ENCODE data around the gene BLOC1S1. TPM values are rescaled to one million over a fixed set of nuclear protein-coding genes. Genes with fewer than 3 reads are reported as not detected.

The BLOC1S1 gene
- total and polyA plus RNA-seq, 3 donors from 2014 or later, result 108 to 145 (median 110) TPM

DNA sequence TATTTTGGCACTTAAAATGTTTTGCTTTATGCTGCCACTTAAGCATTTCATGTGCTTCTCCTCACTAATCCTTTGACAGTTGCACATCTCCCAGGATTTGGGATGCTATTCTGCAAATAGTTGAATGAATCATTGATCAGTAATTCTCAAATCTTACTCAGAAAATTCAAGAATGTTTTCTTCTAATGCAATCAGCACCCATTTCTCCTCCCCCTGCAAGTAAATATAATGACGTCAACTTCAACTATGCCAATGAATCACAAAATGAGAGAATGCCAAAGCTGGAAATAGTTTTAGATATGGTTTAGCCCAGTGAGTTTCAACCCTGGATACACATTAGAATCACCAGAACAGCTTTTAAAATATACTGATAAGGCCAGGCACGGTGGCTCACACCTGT is 2.1 kb upstream of the BLOC1S1 start:
- no peak for DNase-seq
- H3K4me1 ChIP-seq, result peaks cover 47% of the 10 kb centered on the region
- no peak overlapping the region for H3K4me3 ChIP-seq
- 67 to 69% methylated on average over 2 of the region's 2 CpGs for WGBS, 2 donors
- no peaks in the 10 kb centered on the region for H3K36me3 ChIP-seq (ENCODE audit: low read depth, missing control alignments)
- no peak for TF ChIP-seq POLR2A (IDR thresholded peaks at IDR 0.05)
- TF ChIP-seq, protein P1, sequence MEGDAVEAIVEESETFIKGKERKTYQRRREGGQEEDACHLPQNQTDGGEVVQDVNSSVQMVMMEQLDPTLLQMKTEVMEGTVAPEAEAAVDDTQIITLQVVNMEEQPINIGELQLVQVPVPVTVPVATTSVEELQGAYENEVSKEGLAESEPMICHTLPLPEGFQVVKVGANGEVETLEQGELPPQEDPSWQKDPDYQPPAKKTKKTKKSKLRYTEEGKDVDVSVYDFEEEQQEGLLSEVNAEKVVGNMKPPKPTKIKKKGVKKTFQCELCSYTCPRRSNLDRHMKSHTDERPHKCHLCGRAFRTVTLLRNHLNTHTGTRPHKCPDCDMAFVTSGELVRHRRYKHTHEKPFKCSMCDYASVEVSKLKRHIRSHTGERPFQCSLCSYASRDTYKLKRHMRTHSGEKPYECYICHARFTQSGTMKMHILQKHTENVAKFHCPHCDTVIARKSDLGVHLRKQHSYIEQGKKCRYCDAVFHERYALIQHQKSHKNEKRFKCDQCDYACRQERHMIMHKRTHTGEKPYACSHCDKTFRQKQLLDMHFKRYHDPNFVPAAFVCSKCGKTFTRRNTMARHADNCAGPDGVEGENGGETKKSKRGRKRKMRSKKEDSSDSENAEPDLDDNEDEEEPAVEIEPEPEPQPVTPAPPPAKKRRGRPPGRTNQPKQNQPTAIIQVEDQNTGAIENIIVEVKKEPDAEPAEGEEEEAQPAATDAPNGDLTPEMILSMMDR (IDR thresholded peaks at IDR 0.05), result no peak
- no peaks in the 10 kb centered on the region for H3K27me3 ChIP-seq
- intact Hi-C loops (cut with DNase I; ENCODE audit: low total_unique reads), result no loop called here
- no peak overlapping the region for H3K27ac ChIP-seq
- no peaks in the 10 kb centered on the region for H3K9me3 ChIP-seq

DNA sequence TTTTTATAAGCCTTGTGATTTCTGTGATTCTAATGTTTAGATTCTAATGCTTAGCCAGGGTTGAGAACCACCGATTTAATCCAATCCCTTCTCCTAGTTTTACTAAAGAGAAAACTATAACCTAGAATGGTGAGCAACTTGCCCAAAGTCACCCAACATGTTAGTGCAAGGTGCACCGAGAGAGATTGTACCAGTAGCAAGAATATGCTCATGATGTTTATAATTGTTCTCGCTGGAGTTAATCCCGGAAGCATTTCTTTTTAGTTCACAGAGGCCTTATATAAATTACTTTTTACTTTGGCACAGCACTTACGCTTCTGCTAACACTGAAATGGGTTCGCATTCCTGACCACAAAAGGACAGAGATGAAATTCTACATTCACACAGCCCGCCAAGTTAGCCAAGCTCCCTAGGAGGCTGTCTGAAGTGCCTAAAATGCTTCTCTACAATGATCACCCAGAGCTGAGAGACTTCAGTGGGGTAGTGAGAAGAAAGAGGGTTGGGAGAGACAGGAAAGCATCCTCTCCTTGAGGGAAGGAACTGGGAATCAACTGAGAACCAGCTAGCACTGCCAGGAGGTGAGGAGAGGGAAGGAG is 579 bp upstream of the BLOC1S1 start:
- Histone ChIP-seq H3K27ac (peak overlapping the region; percentile 90 to 96), H3K4me1 (peaks cover 60% of the 10 kb centered on the region), H3K9me3 (no peaks in the 10 kb centered on the region), H3K4me3 (peak overlapping the region; percentile 85 to 95), H3K36me3 (ENCODE audit: low read depth, missing control alignments) (no peaks in the 10 kb centered on the region), H3K27me3 (no peaks in the 10 kb centered on the region)
- DNase-seq, result no peak
- intact Hi-C loops (cut with DNase I; ENCODE audit: low total_unique reads), result no loop called here
- WGBS, 2 donors, result 48 to 52% methylated on average over 7 of the region's 7 CpGs
- TF ChIP-seq, protein P1 (IDR thresholded peaks at IDR 0.05), result no peak
- no peak for TF ChIP-seq POLR2A (IDR thresholded peaks at IDR 0.05)

DNA sequence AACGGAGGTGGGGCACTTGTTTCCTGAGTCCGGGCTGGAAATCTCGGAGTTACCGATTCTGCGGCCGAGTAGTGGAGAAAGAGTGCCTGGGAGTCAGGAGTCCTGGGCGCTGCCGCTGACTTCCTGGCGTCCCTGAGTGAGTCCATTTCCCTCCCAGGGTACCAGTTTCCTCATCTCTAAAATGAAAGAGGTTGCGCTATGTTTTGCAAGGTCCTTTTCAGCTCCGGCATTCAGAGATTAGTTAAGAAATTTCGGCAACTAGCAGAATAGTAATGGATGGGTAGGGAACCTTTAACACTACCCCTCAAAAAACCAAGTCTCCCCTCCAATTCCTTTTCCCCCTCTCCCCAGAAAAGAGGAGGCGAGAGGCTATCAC is 724 bp downstream of the BLOC1S1 start:
- WGBS, 2 donors, result 3% methylated on average over 13 of the region's 13 CpGs
- intact Hi-C loops (cut with DNase I; ENCODE audit: low total_unique reads), result no loop called here
- Histone ChIP-seq H3K9me3 (no peaks in the 10 kb centered on the region), H3K27ac (peak overlapping the region; percentile 90 to 96), H3K4me3 (peak overlapping the region; percentile 85 to 95), H3K4me1 (peaks cover 69% of the 10 kb centered on the region), H3K36me3 (ENCODE audit: low read depth, missing control alignments) (no peaks in the 10 kb centered on the region), H3K27me3 (no peaks in the 10 kb centered on the region)
- DNase-seq, result no peak
- TF ChIP-seq, protein P1 (IDR thresholded peaks at IDR 0.05), result no peak
- TF ChIP-seq POLR2A (IDR thresholded peaks at IDR 0.05), result no peak

DNA sequence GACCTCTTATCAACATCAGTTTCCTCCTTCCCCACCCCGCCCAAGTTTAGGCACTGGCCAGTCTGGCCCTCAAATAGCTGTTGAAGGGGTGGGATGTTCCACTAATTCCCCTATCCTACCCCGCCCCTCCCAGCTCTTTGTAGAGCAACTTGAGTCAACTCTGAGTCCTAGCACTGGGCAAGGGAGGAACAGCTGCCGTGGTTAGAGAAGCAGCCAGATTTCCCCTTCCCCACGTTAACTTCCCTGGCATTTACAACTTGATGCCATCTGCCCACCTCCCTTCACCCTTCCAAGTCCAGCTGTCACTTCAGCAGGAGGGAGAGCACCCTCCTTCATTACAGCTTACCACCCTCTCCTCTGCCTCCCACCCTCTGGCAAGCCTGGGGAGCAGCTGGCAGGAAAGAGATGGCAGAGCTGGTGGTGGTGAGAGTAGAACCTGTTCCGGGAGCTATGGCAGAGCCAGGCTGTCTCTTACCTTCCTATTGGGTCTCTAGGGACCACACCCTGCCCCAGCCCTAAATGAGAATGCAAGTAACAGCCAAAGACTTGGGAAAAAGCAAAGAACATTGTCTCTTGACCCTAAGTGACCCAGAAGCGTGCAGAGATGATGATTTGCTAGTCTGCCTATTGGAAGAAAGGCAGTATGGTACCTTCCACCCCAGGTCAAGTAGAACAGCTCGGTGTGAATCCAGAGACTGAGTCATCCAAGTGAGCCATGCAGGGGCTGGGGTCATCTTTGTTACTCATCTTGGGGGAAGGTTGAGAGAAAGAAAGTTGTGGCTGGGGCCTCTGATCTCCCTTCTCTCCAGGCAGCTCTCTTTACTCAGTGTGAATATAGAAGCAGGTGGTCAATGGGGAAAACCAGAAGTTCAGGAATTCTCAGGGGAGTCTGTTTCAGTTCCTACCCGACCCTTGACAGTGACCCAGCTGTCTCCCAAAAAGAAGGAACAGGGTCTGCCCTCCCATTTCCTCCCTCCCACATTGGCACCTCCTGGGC is 1.5 kb downstream of the BLOC1S1 start:
- WGBS, 2 donors, result 22 to 36% methylated on average over 8 of the region's 8 CpGs
- intact Hi-C loops (cut with DNase I; ENCODE audit: low total_unique reads), result no loop called here
- no peaks in the 10 kb centered on the region for H3K27me3 ChIP-seq

More for the DNA sequence above, 1.5 kb downstream of the BLOC1S1 start:
- no peak for DNase-seq
- Histone ChIP-seq H3K4me3 (peak overlapping the region; percentile 85 to 95), H3K36me3 (ENCODE audit: low read depth, missing control alignments) (no peaks in the 10 kb centered on the region), H3K4me1 (peaks cover 63% of the 10 kb centered on the region), H3K9me3 (no peaks in the 10 kb centered on the region), H3K27ac (peak overlapping the region; percentile 90 to 96)
- TF ChIP-seq, protein P1 (IDR thresholded peaks at IDR 0.05), result no peak
- TF ChIP-seq POLR2A (IDR thresholded peaks at IDR 0.05), result no peak
